H1 (cell line): Measurements from ENCODE around the gene IQCK. TPM values are rescaled to one million over a fixed set of nuclear protein-coding genes. Genes with fewer than 3 reads are reported as not detected.

Experiments
- CTCF ChIA-PET: fragments of 300-600 bp; sonication (Branson Sonifier 250); formaldehyde crosslinking; loops from one replicate; lab custom pipeline; 2021; ENCODE audit not compliant: partially characterized antibody; lab: Charles Lee
- POLR2A ChIA-PET: fragments of 300-600 bp; sonication (Branson Sonifier 250); formaldehyde crosslinking; loops from one replicate; lab custom pipeline; 2021; ENCODE audit warnings: inconsistent platforms; ENCODE audit not compliant: partially characterized antibody; lab: Charles Lee
- DNase-seq, 2 experiments: peaks; one replicate each; pipeline versions ENCODE4 v3.0.0 to v3.0.0-alpha.2; 2010 to 2022; ENCODE audit warnings: low spot score in 2 of 2, low read depth in 1 of 2, mixed read lengths in 1 of 2
- FAIRE-seq: peaks from 2 replicates; lab custom pipeline; 2011; peaks lifted over from hg19 to GRCh38; lab: Jason Lieb, UNC
- H2AFZ ChIP-seq: 2 replicates; pipeline ENCODE4 v1.8.1; 2012; ENCODE audit warnings: low read length, inconsistent platforms
- H2AK5ac ChIP-seq: 2 replicates; pipeline ENCODE4 v1.6.1; 2013; ENCODE audit warnings: low read depth, low read length
- H2BK120ac ChIP-seq: replicated peaks from 2 replicates; pipeline ENCODE3; 2013; ENCODE audit warnings: low read depth, low read length, inconsistent platforms
- H2BK12ac ChIP-seq: 2 replicates; pipeline ENCODE4 v1.6.1; 2013; ENCODE audit warnings: low read depth, low read length
- H2BK15ac ChIP-seq: 2 replicates; pipeline ENCODE4 v1.6.1; 2013; ENCODE audit warnings: low read length
- H2BK20ac ChIP-seq: 2 replicates; pipeline ENCODE4 v1.6.1; 2013; ENCODE audit warnings: low read length
- H2BK5ac ChIP-seq: 2 replicates; pipeline ENCODE4 v1.6.1; 2013; ENCODE audit warnings: low read depth, low read length
- H3K14ac ChIP-seq: 2 replicates; pipeline ENCODE4 v1.6.1; 2013; ENCODE audit warnings: inconsistent platforms; ENCODE audit not compliant: insufficient read length
- H3K18ac ChIP-seq: 2 replicates; pipeline ENCODE4 v1.6.1; 2013; ENCODE audit warnings: low read length; ENCODE audit errors: extremely low read depth
- H3K23ac ChIP-seq: 2 replicates; pipeline ENCODE4 v1.6.1; 2013; ENCODE audit warnings: inconsistent platforms; ENCODE audit not compliant: insufficient read length
- H3K23me2 ChIP-seq: 2 replicates; pipeline ENCODE4 v1.6.1; 2013; ENCODE audit warnings: low read depth, low read length
- H3K27ac ChIP-seq: 2 replicates; pipeline ENCODE4 v1.6.1; 2011; ENCODE audit warnings: low read depth, low read length, inconsistent platforms
- H3K27me3 ChIP-seq, 4 experiments: replicated peaks in 1 of 4; 1 replicate in 1 of 4; 2 replicates in 3 of 4; pipeline versions ENCODE4 v1.6.1 to v1.8.1; 2011 to 2013; ENCODE audit warnings: low read length in 3 of 4, mild to moderate bottlenecking in 3 of 4, inconsistent platforms in 2 of 4, mixed read lengths in 2 of 4, moderate library complexity in 1 of 4; ENCODE audit not compliant: control insufficient read depth in 3 of 4, insufficient read depth in 3 of 4; ENCODE audit errors: extremely low read depth in 1 of 4
- H3K36me3 ChIP-seq, 4 experiments: 2 replicates each; pipeline versions ENCODE4 v1.6.1 to v1.8.1; 2011 to 2013; ENCODE audit warnings: mild to moderate bottlenecking in 4 of 4, low read length in 3 of 4, moderate library complexity in 2 of 4, control low read depth in 1 of 4, inconsistent platforms in 1 of 4; ENCODE audit not compliant: insufficient read depth in 4 of 4, control insufficient read depth in 2 of 4
- H3K4ac ChIP-seq: replicated peaks from 2 replicates; pipeline ENCODE3; 2013; ENCODE audit warnings: low read length, low read depth, mixed read lengths, inconsistent platforms; ENCODE audit not compliant: insufficient read length
- H3K4me1 ChIP-seq, 4 experiments: replicated peaks in 1 of 4; 1 replicate in 1 of 4; 2 replicates in 3 of 4; pipeline versions ENCODE4 v1.6.1 to v1.8.1; 2011 to 2013; ENCODE audit warnings: low read length in 3 of 4, inconsistent platforms in 2 of 4, mixed read lengths in 1 of 4; ENCODE audit not compliant: insufficient read depth in 4 of 4, control insufficient read depth in 3 of 4
- H3K4me2 ChIP-seq, 2 experiments: 2 replicates each; pipeline versions ENCODE4 v1.6.1 to v1.8.1; 2011 to 2013; ENCODE audit warnings: low read depth in 2 of 2, low read length in 2 of 2, control low read depth in 1 of 2, inconsistent platforms in 1 of 2, mild to moderate bottlenecking in 1 of 2; ENCODE audit not compliant: insufficient read depth in 1 of 2
- H3K4me3 ChIP-seq, 4 experiments: fragments of 200-600, 300-600 bp in 1 of 4; sonication (generic), shearing (Covaris generic), sonication (Bioruptor Twin) in 1 of 4; 2 replicates each; pipeline versions ENCODE4 v1.5.1 to v1.8.1; 2011 to 2016; ENCODE audit warnings: low read length in 4 of 4, low read depth in 3 of 4, control low read depth in 2 of 4, inconsistent platforms in 2 of 4, mild to moderate bottlenecking in 2 of 4, mixed read lengths in 1 of 4, moderate library complexity in 1 of 4; ENCODE audit not compliant: insufficient read depth in 2 of 4; ENCODE audit errors: extremely low read depth in 1 of 4
- H3K56ac ChIP-seq: replicated peaks from 2 replicates; pipeline ENCODE3; 2013; ENCODE audit warnings: low read depth, mild to moderate bottlenecking, mixed read lengths, low read length, inconsistent platforms; ENCODE audit not compliant: insufficient read length
- H3K79me1 ChIP-seq: 2 replicates; pipeline ENCODE4 v1.6.1; 2013; ENCODE audit warnings: low read depth, low read length, control low read depth
- H3K79me2 ChIP-seq, 2 experiments: 2 replicates each; pipeline versions ENCODE4 v1.6.1 to v1.8.1; 2012 to 2013; ENCODE audit warnings: low read length in 2 of 2, mild to moderate bottlenecking in 2 of 2, inconsistent platforms in 1 of 2; ENCODE audit not compliant: insufficient read depth in 2 of 2, control insufficient read depth in 1 of 2
- H3K9ac ChIP-seq, 4 experiments: replicated peaks in 1 of 4; 1 replicate in 1 of 4; 2 replicates in 3 of 4; pipeline versions ENCODE4 v1.6.1 to v1.8.1; 2011 to 2013; ENCODE audit warnings: low read depth in 3 of 4, low read length in 3 of 4, control low read depth in 2 of 4, mild to moderate bottlenecking in 2 of 4, moderate library complexity in 2 of 4, inconsistent platforms in 1 of 4; ENCODE audit errors: extremely low read depth in 1 of 4
- H3K9me3 ChIP-seq, 2 experiments: 2 replicates each; pipeline versions ENCODE4 v1.6.1 to v1.8.1; 2012 to 2013; ENCODE audit warnings: mild to moderate bottlenecking in 2 of 2, moderate library complexity in 2 of 2, control low read depth in 1 of 2, inconsistent platforms in 1 of 2, low read depth in 1 of 2, low read length in 1 of 2, mixed read lengths in 1 of 2; ENCODE audit not compliant: insufficient read depth in 2 of 2
- H4K20me1 ChIP-seq, 2 experiments: replicated peaks in 1 of 2; 2 replicates each; pipeline versions ENCODE3 to v1.8.1; 2011 to 2013; ENCODE audit warnings: inconsistent platforms in 2 of 2, low read length in 2 of 2, mild to moderate bottlenecking in 1 of 2; ENCODE audit not compliant: insufficient read depth in 2 of 2, control insufficient read depth in 1 of 2
- H4K5ac ChIP-seq: 2 replicates; pipeline ENCODE4 v1.6.1; 2013; ENCODE audit warnings: low read length, low read depth, mixed read lengths, inconsistent platforms; ENCODE audit not compliant: insufficient read length
- H4K8ac ChIP-seq: 2 replicates; pipeline ENCODE4 v1.8.0; 2013; ENCODE audit warnings: mild to moderate bottlenecking, moderate library complexity, low read length, inconsistent platforms; ENCODE audit not compliant: insufficient read depth; ENCODE audit errors: extremely low read depth
- H4K91ac ChIP-seq: replicated peaks from 2 replicates; pipeline ENCODE3; 2013; ENCODE audit warnings: low read length, mixed read lengths, inconsistent platforms; ENCODE audit not compliant: insufficient read length
- ATF2 ChIP-seq: IDR thresholded peaks from 2 replicates; pipeline ENCODE4 v1.6.1; 2012; ENCODE audit warnings: low read length, inconsistent platforms
- BRCA1 ChIP-seq: IDR thresholded peaks from 2 replicates; pipeline ENCODE4 v1.6.1; 2012; ENCODE audit warnings: low read depth, low read length, improper control_type of control experiment
- MAFK ChIP-seq: IDR thresholded peaks from 2 replicates; pipeline ENCODE4 v1.6.1; 2012; ENCODE audit warnings: low read depth, mild to moderate bottlenecking, improper control_type of control experiment, low read length
- RNF2 ChIP-seq: fragments of 200-900, 300-1000 bp; sonication (generic); IDR thresholded peaks from 2 replicates; pipeline ENCODE4 v1.7.1; 2016; ENCODE audit warnings: borderline replicate concordance, low read depth, mild to moderate bottlenecking, antibody characterized with exemption, low read length; ENCODE audit not compliant: poor library complexity, severe bottlenecking; ENCODE audit errors: missing control alignments
- SIX5 ChIP-seq: IDR thresholded peaks from 2 replicates; pipeline ENCODE4 v1.6.1; 2011; ENCODE audit warnings: mild to moderate bottlenecking, low read depth, low read length
- TAF7 ChIP-seq: optimal IDR thresholded peaks from 2 replicates; pipeline ENCODE3; 2011; ENCODE audit warnings: low read depth, mild to moderate bottlenecking, inconsistent platforms, low read length, moderate library complexity, borderline replicate concordance
- whole genome bisulfite sequencing, 2 experiments: shearing (Covaris generic) in 1 of 2; methylation state at CpG; one replicate each; pipeline versions ENCODE4 v1.1.6 to v1.1.7; 2013 to 2015; ENCODE audit warnings: low lambda C conversion rate in 2 of 2, mixed read lengths in 2 of 2, inconsistent platforms in 1 of 2, low coverage in 1 of 2, missing lambda C conversion rate in 1 of 2; ENCODE audit not compliant: insufficient replicate concordance in 2 of 2, insufficient coverage in 1 of 2, insufficient read length in 1 of 2; ENCODE audit errors: extremely low coverage in 1 of 2, missing lambda C conversion rate in 1 of 2; 5-methylcytosine and 5-hydroxymethylcytosine counted together
- polyA plus RNA-seq, 7 experiments: library from polyadenylated mRNA; depleted of rRNA in 3 of 7; stranded (reverse) in 5 of 7; unstranded in 2 of 7; fragments of >200 nt in 5 of 7; fragments of 200-250 nt in 2 of 7; gene quantifications; 1 replicate in 5 of 7; 2 replicates in 1 of 7; 4 replicates in 1 of 7; pipeline versions ENCODE4 v1.2.1 to v1.2.3, GENCODE V29; 2011 to 2013; ENCODE audit warnings: missing spikeins in 2 of 7, mixed read lengths in 2 of 7
- total RNA-seq: library from RNA; stranded (reverse); fragmentation: NEBNext Ultra II Directional; extraction: Animal tissue kit (Norgen Biotek cat#: 25700); gene quantifications from 2 replicates; pipeline ENCODE4 v1.2.1, GENCODE V29; 2021

The IQCK gene
- total and polyA plus RNA-seq, 2 of the 8 experiments (the other 6 are each of a cell fraction or from before 2014, with no cell fraction given) = 6.2 to 9.3 TPM

GRCh38 chr16:19713697-19714096 lies 4.4 kb upstream of the IQCK start:
- no peak for DNase-seq
- no peak overlapping the region for H4K91ac ChIP-seq
- H2AK5ac ChIP-seq = no peak overlapping the region
- no peak overlapping the region for H4K8ac ChIP-seq
- H2AFZ ChIP-seq = no peak overlapping the region
- 91% methylated on average over 6 of the region's 6 CpGs; no CpG with 5 or more reads in 1 of the 2 experiments for WGBS, 2 experiments
- ChIA-PET POLR2A (interaction anchor here (0.6 to 2.6 kb wide), 9 partner anchors 8 to 169 kb away, joined by 3 to 9 read pairs (median 3); no protein-coding TSS in a partner anchor), CTCF (interaction anchor here (1.0 to 1.6 kb wide), 2 partner anchors 9 to 173 kb away, joined by 4 to 5 read pairs; no protein-coding TSS in a partner anchor)
- H2BK5ac ChIP-seq = no peak overlapping the region
- no peak overlapping the region for H3K4me3 ChIP-seq
- H3K27ac ChIP-seq = no peak overlapping the region
- peaks cover 15 to 50% (median 29%) of the 10 kb centered on the region in 4 experiments for H3K4me1 ChIP-seq
- no peak overlapping the region for H3K14ac ChIP-seq
- H2BK120ac ChIP-seq = no peak overlapping the region
- no peak overlapping the region for H3K18ac ChIP-seq
- H2BK20ac ChIP-seq = no peak overlapping the region
- peaks cover 2% of the 10 kb centered on the region; the same call in 1 of the 2 replicates for H3K23me2 ChIP-seq
- no peak overlapping the region for H3K9ac ChIP-seq
- H3K56ac ChIP-seq = no peak overlapping the region
- no peak overlapping the region for H4K5ac ChIP-seq
- H3K4me2 ChIP-seq = no peak overlapping the region
- H3K36me3 ChIP-seq = peaks cover 23 to 63% (median 32%) of the 10 kb centered on the region in 4 experiments; a peak in 7 of 8 replicates
- no peak overlapping the region for H3K23ac ChIP-seq
- H3K79me1 ChIP-seq = peaks cover 18% of the 10 kb centered on the region; the same call in 1 of the 2 replicates
- peaks cover 40 to 44% of the 10 kb centered on the region in 2 experiments for H4K20me1 ChIP-seq
- FAIRE-seq = no peak
- H3K4ac ChIP-seq = no peak overlapping the region
- TF ChIP-seq TAF7 (no peak), BRCA1 (no peak), SIX5 (no peak), MAFK (no peak), ATF2 (no peak), RNF2 (no peak)
- H3K9me3 ChIP-seq = no peaks in the 10 kb centered on the region
- H3K27me3 ChIP-seq = no peaks in the 10 kb centered on the region
- H2BK12ac ChIP-seq = no peak overlapping the region
- no peak overlapping the region for H2BK15ac ChIP-seq
- peaks cover 40 to 93% of the 10 kb centered on the region in 2 experiments for H3K79me2 ChIP-seq
